Adrenal gland (tissue), 12 donors: ENCODE results near the gene ZNF30. TPM values are rescaled to one million over a fixed set of nuclear protein-coding genes. Genes with fewer than 3 reads are reported as not detected.

Experiments used
- DNase-seq, 7 donors: peaks; one replicate each; pipeline ENCODE4 v3.0.0-alpha.2; 2019 to 2020
- H3K27ac ChIP-seq, 5 donors: fragments of 200-600 bp; sonication (generic) in 4 of 5; 1 replicate in 3 of 5; 2 replicates in 2 of 5; pipeline versions ENCODE4 v1.5.1 to v1.8.0; 2016 to 2020; ENCODE audit warnings: mild to moderate bottlenecking in 1 of 5
- H3K27me3 ChIP-seq: fragments of 200-600 bp; 2 replicates; pipeline ENCODE4 v1.8.0; 2021
- H3K36me3 ChIP-seq, 2 donors: fragments of 200-600 bp; replicated peaks in 1 of 2; 1 replicate in 1 of 2; 2 replicates in 1 of 2; pipeline versions ENCODE4 v1.5.1 to v1.8.0; 2018 to 2022
- H3K4me1 ChIP-seq, 2 donors: fragments of 200-600 bp; replicated peaks in 1 of 2; 1 replicate in 1 of 2; 2 replicates in 1 of 2; pipeline versions ENCODE4 v1.5.1 to v1.8.0; 2018 to 2021
- H3K4me3 ChIP-seq, 4 donors: fragments of 200-600 bp; sonication (generic) in 3 of 4; one replicate each; pipeline ENCODE4 v1.5.1; 2016 to 2018
- H3K9me3 ChIP-seq, 3 donors: fragments of 200-600 bp; sonication (generic) in 1 of 3; replicated peaks in 1 of 3; 1 replicate in 2 of 3; 2 replicates in 1 of 3; pipeline versions ENCODE4 v1.5.1 to v1.8.0; 2016 to 2021
- POLR2A ChIP-seq, 2 donors: fragments of 450-650 bp; IDR thresholded peaks; one replicate each; pipeline ENCODE4 v1.6.1; 2017; ENCODE audit warnings: antibody characterized with exemption in 2 of 2, mild to moderate bottlenecking in 2 of 2, moderate library complexity in 1 of 2
- WGBS, 4 donors: extraction: QIAGEN DNeasy Blood & Tissue Kit in 2 of 4; methylation state at CpG; one replicate each; pipeline versions ENCODE4 v1.1.5 to v1.1.7; 2013 to 2017; 5-methylcytosine and 5-hydroxymethylcytosine counted together
- intact Hi-C, 2 donors: fragments of 100-400 bp; cut with DNase I; formaldehyde crosslinking; loops; one replicate each; pipeline versions ENCODE4 v1.14.1 to v1.15.0; 2022 to 2023
- polyA plus RNA-seq, 3 donors: library from polyadenylated mRNA; stranded (reverse); fragments of 200-250 nt in 2 of 3; fragments of 350-450 nt in 1 of 3; fragmentation: Illumina TruSeq in 1 of 3; extraction: RNeasy Lipid Tissue Mini Kit (QIAGEN cat#74804) in 1 of 3; gene quantifications; one replicate each; pipeline ENCODE4 v1.2.3, GENCODE V29; 2013 to 2014
- total RNA-seq, 9 donors: library from RNA; depleted of rRNA in 4 of 9; stranded (reverse); fragments of >200 nt in 4 of 9; fragments of 120-200 nt in 1 of 9; fragmentation: NEBNext Ultra II Directional in 1 of 9; extraction: Animal tissue kit (Norgen Biotek cat#: 25700) in 1 of 9; gene quantifications; one replicate each; pipeline versions ENCODE4 v1.1.0 to v1.2.4, GENCODE V29; 2013 to 2023
- TF ChIP-seq, protein P1 (sequence below), 6 experiments: fragments of 450-650 bp in 4 of 6; fragments of 200-600 bp in 2 of 6; sonication (generic) in 1 of 6; IDR thresholded peaks; 1 replicate in 5 of 6; 2 replicates in 1 of 6; pipeline versions ENCODE4 v1.5.1 to v1.8.0; 2016 to 2021; ENCODE audit warnings: antibody characterized with exemption in 6 of 6, mild to moderate bottlenecking in 2 of 6, moderate library complexity in 1 of 6
- donor health status: healthy with polysubstance abuse.
- donor health status: Bipolar disorder and iron deficiency.
- donor health status: DM: yes; HTN: yes; CAD: no.
- donor health status: DM: no; HTN: no; CAD: no.
- donor health status: DM: no; HTN: no; CAD: no.
- donor health status: DM: yes; HTN: yes; CAD: no.

Gene ZNF30
- total and polyA plus RNA-seq, 12 donors = 2.1 to 5.6 (median 3.6) TPM

DNA sequence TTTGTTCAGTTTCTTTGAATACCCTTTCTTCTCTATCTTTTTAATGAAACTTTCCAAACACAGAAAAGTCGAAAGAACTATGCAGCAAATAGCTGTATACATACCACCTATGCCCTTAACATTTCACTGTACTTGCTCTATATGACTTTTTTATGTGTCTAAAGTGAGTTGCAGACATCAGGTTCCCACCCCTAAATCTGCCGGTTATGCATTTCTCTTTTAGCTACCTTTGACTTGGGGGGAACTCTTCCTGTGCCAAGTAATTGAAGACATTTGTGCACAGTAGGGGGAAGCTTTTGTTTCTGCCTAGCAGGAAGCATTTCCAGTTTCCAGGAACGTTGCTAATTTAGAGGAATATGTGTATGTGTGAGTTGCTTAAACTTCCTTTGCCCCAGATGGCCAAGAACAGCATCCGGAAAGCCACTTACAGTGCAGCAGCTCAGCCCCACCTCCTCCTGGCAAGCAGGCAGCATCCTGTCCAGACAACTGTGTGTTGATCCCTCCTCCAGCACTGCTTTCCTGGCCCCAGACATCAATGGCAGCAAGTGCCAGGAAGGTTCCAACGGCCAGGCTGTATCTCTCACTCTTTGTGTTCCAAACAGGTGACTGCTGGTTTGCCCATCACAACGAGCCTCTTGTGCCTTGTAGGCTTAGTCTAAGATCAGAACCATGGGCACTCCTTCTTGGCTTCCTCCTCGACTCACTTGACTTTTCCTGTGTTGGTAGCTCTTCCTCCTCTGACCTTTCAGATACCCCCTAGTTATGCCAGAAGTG is 58.7 kb downstream of the ZNF30 start:
- peak in 5 of 7 donors; percentile 53 to 82 (median 71) for DNase-seq
- no peak for TF ChIP-seq POLR2A (IDR thresholded peaks at IDR 0.05)
- TF ChIP-seq, protein P1, sequence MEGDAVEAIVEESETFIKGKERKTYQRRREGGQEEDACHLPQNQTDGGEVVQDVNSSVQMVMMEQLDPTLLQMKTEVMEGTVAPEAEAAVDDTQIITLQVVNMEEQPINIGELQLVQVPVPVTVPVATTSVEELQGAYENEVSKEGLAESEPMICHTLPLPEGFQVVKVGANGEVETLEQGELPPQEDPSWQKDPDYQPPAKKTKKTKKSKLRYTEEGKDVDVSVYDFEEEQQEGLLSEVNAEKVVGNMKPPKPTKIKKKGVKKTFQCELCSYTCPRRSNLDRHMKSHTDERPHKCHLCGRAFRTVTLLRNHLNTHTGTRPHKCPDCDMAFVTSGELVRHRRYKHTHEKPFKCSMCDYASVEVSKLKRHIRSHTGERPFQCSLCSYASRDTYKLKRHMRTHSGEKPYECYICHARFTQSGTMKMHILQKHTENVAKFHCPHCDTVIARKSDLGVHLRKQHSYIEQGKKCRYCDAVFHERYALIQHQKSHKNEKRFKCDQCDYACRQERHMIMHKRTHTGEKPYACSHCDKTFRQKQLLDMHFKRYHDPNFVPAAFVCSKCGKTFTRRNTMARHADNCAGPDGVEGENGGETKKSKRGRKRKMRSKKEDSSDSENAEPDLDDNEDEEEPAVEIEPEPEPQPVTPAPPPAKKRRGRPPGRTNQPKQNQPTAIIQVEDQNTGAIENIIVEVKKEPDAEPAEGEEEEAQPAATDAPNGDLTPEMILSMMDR (IDR thresholded peaks at IDR 0.05) = no peak
- intact Hi-C loops = no loop called here
- WGBS, 4 donors = 27 to 34% (median 30%) methylated on average over 6 to 7 of the region's 7 CpGs
- Histone ChIP-seq H3K4me1 (peaks cover 0 to 5% of the 10 kb centered on the region in 2 donors), H3K27me3 (no peaks in the 10 kb centered on the region), H3K9me3 (no peaks in the 10 kb centered on the region), H3K4me3 (no peak overlapping the region), H3K36me3 (no peaks in the 10 kb centered on the region), H3K27ac (peak overlapping the region in 1 of 5 donors; percentile 67)

GRCh38 chr19:34988119-34988518 is 61.4 kb downstream of the ZNF30 start:
- intact Hi-C loops = no loop called here
- 100% methylated on average over 1 of the region's 1 CpG for WGBS, 4 donors
- H3K9me3 ChIP-seq = no peaks in the 10 kb centered on the region
- no peaks in the 10 kb centered on the region for H3K27me3 ChIP-seq
- no peak overlapping the region for H3K4me3 ChIP-seq
- DNase-seq = no peak
- H3K4me1 ChIP-seq = peaks cover 0 to 5% of the 10 kb centered on the region in 2 donors
- no peak for TF ChIP-seq POLR2A (IDR thresholded peaks at IDR 0.05)
- TF ChIP-seq, protein P1 (IDR thresholded peaks at IDR 0.05) = no peak
- no peak overlapping the region for H3K27ac ChIP-seq
- H3K36me3 ChIP-seq = no peaks in the 10 kb centered on the region

DNA sequence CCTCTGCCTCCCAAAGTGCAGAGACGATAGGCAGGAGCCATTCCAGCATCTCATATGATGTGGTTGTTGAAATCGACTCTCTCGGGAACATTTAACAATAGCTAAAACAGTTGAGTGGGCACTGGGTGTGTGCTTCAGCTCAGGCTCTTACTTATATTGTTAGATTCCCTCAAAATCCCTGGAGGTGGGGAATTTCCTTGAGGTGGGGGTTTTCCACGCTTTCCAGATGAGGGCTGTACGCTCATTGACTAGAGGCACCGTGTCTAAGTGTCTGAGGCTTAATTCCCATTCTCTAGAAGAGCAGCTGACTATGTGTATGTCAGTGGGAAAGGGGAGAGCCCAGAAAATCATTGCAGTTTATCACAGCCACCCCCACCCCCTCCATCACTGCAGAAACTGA is 62.6 kb downstream of the ZNF30 start:
- intact Hi-C loops = no loop called here
- no peaks in the 10 kb centered on the region for H3K9me3 ChIP-seq
- no peak overlapping the region for H3K4me3 ChIP-seq
- DNase-seq = no peak
- 85 to 92% (median 89%) methylated on average over 6 of the region's 6 CpGs for WGBS, 4 donors
- no peaks in the 10 kb centered on the region for H3K36me3 ChIP-seq
- H3K27ac ChIP-seq = no peak overlapping the region
- TF ChIP-seq, protein P1 (IDR thresholded peaks at IDR 0.05) = no peak
- TF ChIP-seq POLR2A (IDR thresholded peaks at IDR 0.05) = no peak
- no peaks in the 10 kb centered on the region for H3K27me3 ChIP-seq
- H3K4me1 ChIP-seq = peaks cover 0 to 5% of the 10 kb centered on the region in 2 donors

DNA sequence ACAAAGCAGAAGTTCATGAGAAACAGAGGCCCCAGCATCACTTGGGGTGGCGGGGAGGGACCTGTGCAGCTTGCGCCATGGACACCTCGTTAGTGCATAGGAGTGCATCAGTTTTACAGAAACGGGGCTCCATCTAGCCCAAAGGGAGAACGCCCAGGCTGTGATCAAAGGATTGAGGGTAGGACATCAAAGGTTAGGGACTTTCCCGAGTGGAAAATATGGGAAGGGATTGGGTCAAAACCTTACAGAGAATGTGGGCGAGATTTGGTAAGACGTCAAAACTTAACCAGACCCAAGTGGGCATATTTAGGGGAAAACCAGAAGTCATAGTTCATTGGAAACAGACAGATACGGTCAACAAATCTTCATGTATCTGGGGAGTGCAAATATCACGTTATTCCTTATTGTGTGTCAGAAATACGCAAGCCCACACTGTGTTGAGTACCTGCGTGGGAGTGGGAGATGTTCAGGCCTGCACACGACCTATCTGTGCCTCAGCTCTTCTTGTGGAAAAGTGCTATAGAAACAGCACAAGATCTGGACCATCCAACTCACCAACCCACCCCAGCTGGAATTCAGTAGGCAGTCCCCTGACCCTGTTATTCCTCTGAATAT is 64.0 kb downstream of the ZNF30 start:
- no peak for DNase-seq
- Histone ChIP-seq H3K4me3 (no peak overlapping the region), H3K9me3 (no peaks in the 10 kb centered on the region), H3K4me1 (peaks cover 0 to 9% of the 10 kb centered on the region in 2 donors), H3K27ac (no peak overlapping the region), H3K27me3 (no peaks in the 10 kb centered on the region), H3K36me3 (no peaks in the 10 kb centered on the region)
- intact Hi-C loops = no loop called here
- TF ChIP-seq, protein P1 (IDR thresholded peaks at IDR 0.05) = no peak
- TF ChIP-seq POLR2A (IDR thresholded peaks at IDR 0.05) = no peak
- WGBS, 4 donors = 83 to 88% (median 84%) methylated on average over 13 of the region's 13 CpGs
